ENCODE measurements around the gene ABHD12. TPM values are rescaled to one million over a fixed set of nuclear protein-coding genes. Genes with fewer than 3 reads are reported as not detected.
A peak's percentile ranks its signal among the peaks of the same experiment; 100 is the strongest.

ABHD12 gene
- polyA plus RNA-seq, 3 donors from 2014 or later = 41.8 to 77.8 (median 49.2) TPM

DNA sequence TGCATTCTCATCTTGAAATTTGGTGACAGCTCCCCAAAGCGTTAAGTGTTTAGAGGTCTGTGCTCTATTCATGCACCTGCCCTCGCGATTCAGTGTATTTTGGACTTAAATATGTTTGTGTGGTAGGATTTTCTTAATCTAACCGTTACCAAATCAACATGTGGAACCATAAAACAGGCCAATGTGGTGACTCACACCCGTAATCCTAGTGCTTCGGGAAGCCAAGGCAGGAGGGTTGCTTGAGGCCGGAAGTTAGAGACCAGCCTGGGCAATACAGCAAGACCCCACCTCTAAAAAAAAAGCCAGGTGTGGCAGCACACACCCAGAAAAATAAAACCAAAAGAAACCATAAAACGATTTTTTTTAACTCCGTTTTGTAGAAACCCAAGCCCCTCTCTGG is 111.2 kb downstream of the ABHD12 start:
- Mint-ChIP-seq H3K27me3 (ENCODE audit: low read depth in 3 of 3) (peaks cover 3 to 5% (median 3%) of the 10 kb centered on the region in 3 donors), H3K4me1 (no peaks in the 10 kb centered on the region), H3K27ac (no peak overlapping the region), H3K9me3 (no peaks in the 10 kb centered on the region), H3K4me3 (no peak overlapping the region), H3K36me3 (peaks cover 0 to 9% (median 0%) of the 10 kb centered on the region in 3 donors)
- DNase-seq = no peak

GRCh38 chr20:25278636-25279361 is 111.8 kb downstream of the ABHD12 start:
- Mint-ChIP-seq H3K27me3 (ENCODE audit: low read depth in 3 of 3) (peaks cover 3 to 5% (median 3%) of the 10 kb centered on the region in 3 donors), H3K36me3 (peaks cover 0 to 8% (median 0%) of the 10 kb centered on the region in 3 donors), H3K4me3 (no peak overlapping the region), H3K9me3 (no peaks in the 10 kb centered on the region), H3K4me1 (no peaks in the 10 kb centered on the region), H3K27ac (no peak overlapping the region)
- no peak for DNase-seq

DNA sequence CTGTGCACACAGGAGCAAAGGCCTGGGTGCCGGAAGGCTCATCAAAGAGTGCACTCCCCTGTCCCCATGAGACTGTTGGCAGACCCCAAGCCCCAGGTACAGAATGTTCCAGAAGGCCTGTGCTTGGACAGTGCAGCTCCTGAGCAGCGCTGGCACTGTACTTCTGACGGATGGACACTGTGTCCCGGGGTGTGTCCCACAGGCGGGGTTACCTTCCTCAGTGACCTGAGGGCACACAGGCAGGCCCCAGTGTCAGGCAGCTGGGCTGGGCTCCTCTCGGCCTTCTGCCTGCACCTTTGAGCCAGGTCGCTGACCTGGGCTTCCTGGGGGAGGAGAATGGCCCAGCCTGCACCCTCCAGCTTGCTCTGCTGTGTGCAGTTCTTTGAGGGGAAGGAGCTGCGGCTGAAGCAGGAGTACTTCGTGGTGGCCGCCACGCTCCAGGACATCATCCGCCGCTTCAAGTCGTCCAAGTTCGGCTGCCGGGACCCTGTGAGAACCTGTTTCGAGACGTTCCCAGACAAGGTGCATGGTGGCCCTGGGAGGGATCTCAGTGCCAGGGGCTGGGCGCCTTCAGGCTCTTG is 112.6 kb downstream of the ABHD12 start:
- Mint-ChIP-seq H3K4me1 (no peaks in the 10 kb centered on the region), H3K27me3 (ENCODE audit: low read depth in 3 of 3) (peaks cover 3 to 5% (median 3%) of the 10 kb centered on the region in 3 donors), H3K36me3 (peaks cover 0 to 6% (median 0%) of the 10 kb centered on the region in 3 donors), H3K9me3 (no peaks in the 10 kb centered on the region), H3K27ac (no peak overlapping the region), H3K4me3 (no peak overlapping the region)
- no peak for DNase-seq

GRCh38 chr20:25277051-25277801 is 113.4 kb downstream of the ABHD12 start:
- Mint-ChIP-seq H3K36me3 (peaks cover 0 to 10% (median 5%) of the 10 kb centered on the region in 3 donors), H3K27ac (peak overlapping the region in 1 of 6 donors; percentile 22), H3K4me1 (no peaks in the 10 kb centered on the region), H3K27me3 (ENCODE audit: low read depth in 3 of 3) (peaks cover 0 to 3% (median 3%) of the 10 kb centered on the region in 3 donors), H3K9me3 (no peaks in the 10 kb centered on the region), H3K4me3 (no peak overlapping the region)
- no peak for DNase-seq

DNA sequence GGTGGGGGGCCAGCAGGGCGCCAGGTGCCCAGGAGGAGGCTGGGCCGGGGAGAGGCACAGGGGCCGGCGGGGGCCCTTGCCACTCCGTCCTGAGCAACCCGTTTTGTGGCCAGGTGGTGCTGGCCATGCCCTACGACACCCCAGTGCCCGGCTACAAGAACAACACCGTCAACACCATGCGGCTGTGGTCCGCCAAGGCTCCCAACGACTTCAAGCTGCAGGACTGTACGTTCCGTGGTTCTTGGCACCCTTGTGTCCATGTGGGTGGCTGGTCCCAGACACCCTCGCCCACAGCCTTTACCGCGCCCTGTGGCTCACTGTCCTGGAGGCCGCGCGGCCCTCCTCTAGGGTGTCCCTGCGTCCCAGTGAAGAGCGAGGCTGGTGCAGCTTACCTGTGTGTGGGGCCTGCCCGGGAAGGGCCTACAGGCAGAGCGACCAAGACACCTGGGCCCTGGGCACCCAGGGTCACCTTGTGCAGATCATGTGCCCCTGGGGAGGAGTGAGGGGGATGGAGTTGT is 114.0 kb downstream of the ABHD12 start:
- DNase-seq = no peak
- Mint-ChIP-seq H3K36me3 (peaks cover 0 to 13% (median 5%) of the 10 kb centered on the region in 3 donors), H3K27me3 (ENCODE audit: low read depth in 3 of 3) (peaks cover 0 to 3% (median 2%) of the 10 kb centered on the region in 3 donors), H3K9me3 (no peaks in the 10 kb centered on the region), H3K27ac (no peak overlapping the region), H3K4me1 (no peaks in the 10 kb centered on the region), H3K4me3 (no peak overlapping the region)

- peak overlapping the region in 1 of 6 donors; percentile 50 for H3K27ac Mint-ChIP-seq
- H3K9me3 Mint-ChIP-seq = no peaks in the 10 kb centered on the region
- H3K4me3 Mint-ChIP-seq = no peak overlapping the region
- H3K27me3 Mint-ChIP-seq (ENCODE audit: low read depth in 3 of 3) = peaks cover 0 to 3% (median 2%) of the 10 kb centered on the region in 3 donors
- H3K4me1 Mint-ChIP-seq = no peaks in the 10 kb centered on the region
- no peak for DNase-seq
- H3K36me3 Mint-ChIP-seq = peaks cover 0 to 13% (median 5%) of the 10 kb centered on the region in 3 donors
Measured at GRCh38 chr20:25275813-25276532, 114.7 kb downstream of the ABHD12 start.

DNA sequence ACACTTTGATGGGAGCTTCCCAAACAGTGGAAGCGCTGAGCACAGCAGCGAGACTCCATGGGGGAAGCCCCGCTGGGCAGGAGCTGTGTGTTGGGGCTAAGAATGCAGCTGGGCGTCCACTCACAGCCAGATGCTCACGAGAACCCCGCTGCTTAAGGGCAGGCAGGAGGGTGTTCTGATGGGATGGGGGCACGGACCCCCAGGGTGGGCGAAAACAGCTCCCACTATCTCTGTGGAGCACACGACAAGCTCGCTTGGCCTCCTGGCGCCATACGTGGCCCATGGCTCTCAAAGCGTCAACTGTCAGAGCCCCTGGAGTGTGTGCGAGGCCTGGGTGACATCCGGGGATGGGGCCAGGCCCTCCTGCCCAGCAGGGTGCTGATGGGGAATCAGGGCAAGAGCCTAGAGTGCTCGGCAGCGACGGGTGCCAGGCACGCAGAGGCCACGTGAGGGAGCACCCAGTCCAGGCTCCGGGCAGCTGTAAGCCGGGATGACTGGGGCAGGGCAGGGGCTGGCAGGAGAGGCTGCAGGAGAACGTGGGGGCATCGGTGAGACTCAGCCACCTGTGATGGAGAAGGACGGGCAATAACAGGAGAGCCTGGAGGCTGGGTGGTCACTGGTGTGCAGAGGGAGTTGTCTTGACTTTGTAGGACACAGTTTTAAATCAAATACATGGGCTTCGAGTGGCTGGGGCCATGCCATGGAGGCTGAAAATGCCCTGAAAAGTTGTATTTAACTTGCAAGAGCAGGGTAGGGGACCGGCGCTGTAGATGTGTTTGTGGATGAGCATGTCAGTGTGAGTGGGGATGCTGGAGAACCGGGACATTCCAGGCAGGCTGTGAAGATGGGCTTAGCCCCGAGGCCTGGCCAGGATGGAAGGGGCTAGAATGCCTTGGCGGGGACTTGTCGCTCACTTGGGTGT is 115.5 kb downstream of the ABHD12 start:
- H3K27ac Mint-ChIP-seq = peak overlapping the region in 1 of 6 donors; percentile 18
- H3K36me3 Mint-ChIP-seq = peaks cover 0 to 13% (median 5%) of the 10 kb centered on the region in 3 donors
- no peak for DNase-seq
- no peaks in the 10 kb centered on the region for H3K9me3 Mint-ChIP-seq
- no peaks in the 10 kb centered on the region for H3K4me1 Mint-ChIP-seq
- H3K4me3 Mint-ChIP-seq = no peak overlapping the region
- peaks cover 0 to 3% (median 2%) of the 10 kb centered on the region in 3 donors for H3K27me3 Mint-ChIP-seq (ENCODE audit: low read depth in 3 of 3)

- H3K27me3 Mint-ChIP-seq (ENCODE audit: low read depth in 3 of 3) = peaks cover 1 to 3% (median 2%) of the 10 kb centered on the region in 3 donors
- DNase-seq = no peak
- H3K4me1 Mint-ChIP-seq = no peaks in the 10 kb centered on the region
- peaks cover 0 to 14% (median 8%) of the 10 kb centered on the region in 3 donors for H3K36me3 Mint-ChIP-seq
- H3K27ac Mint-ChIP-seq = no peak overlapping the region
- no peak overlapping the region for H3K4me3 Mint-ChIP-seq
- H3K9me3 Mint-ChIP-seq = no peaks in the 10 kb centered on the region
Measured at GRCh38 chr20:25274481-25274880, 116.2 kb downstream of the ABHD12 start.

GRCh38 chr20:25273541-25274358 is 116.9 kb downstream of the ABHD12 start:
- H3K27ac Mint-ChIP-seq = no peak overlapping the region
- H3K9me3 Mint-ChIP-seq = no peaks in the 10 kb centered on the region
- DNase-seq = no peak
- H3K4me3 Mint-ChIP-seq = no peak overlapping the region
- H3K27me3 Mint-ChIP-seq (ENCODE audit: low read depth in 3 of 3) = peaks cover 1 to 3% (median 2%) of the 10 kb centered on the region in 3 donors
- peaks cover 5 to 19% (median 8%) of the 10 kb centered on the region in 3 donors for H3K36me3 Mint-ChIP-seq
- no peaks in the 10 kb centered on the region for H3K4me1 Mint-ChIP-seq

DNA sequence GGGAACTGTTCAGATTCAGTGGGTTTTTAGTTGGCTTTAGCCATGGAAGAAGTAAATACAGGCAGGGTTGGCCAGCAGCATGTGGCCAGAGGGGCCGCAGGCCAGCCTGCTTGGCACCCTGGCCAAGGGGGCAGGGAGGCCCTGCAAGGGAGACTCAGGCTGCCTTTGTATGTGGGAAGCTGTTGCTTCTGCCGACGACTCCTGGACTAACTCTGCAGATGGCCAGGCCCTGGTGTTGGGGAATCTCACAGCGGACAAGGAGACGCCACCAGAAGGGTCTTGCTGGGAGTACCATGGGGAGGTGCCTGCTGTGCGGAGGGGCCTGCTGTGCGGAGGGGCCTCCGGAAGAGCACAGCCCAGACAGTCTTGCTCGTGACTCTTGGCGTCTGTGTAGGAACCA is 117.6 kb downstream of the ABHD12 start:
- Mint-ChIP-seq H3K4me1 (no peaks in the 10 kb centered on the region), H3K4me3 (no peak overlapping the region), H3K27ac (no peak overlapping the region), H3K9me3 (no peaks in the 10 kb centered on the region), H3K27me3 (ENCODE audit: low read depth in 3 of 3) (peaks cover 1 to 3% (median 2%) of the 10 kb centered on the region in 3 donors), H3K36me3 (peaks cover 6 to 19% (median 8%) of the 10 kb centered on the region in 3 donors)
- no peak for DNase-seq

DNA sequence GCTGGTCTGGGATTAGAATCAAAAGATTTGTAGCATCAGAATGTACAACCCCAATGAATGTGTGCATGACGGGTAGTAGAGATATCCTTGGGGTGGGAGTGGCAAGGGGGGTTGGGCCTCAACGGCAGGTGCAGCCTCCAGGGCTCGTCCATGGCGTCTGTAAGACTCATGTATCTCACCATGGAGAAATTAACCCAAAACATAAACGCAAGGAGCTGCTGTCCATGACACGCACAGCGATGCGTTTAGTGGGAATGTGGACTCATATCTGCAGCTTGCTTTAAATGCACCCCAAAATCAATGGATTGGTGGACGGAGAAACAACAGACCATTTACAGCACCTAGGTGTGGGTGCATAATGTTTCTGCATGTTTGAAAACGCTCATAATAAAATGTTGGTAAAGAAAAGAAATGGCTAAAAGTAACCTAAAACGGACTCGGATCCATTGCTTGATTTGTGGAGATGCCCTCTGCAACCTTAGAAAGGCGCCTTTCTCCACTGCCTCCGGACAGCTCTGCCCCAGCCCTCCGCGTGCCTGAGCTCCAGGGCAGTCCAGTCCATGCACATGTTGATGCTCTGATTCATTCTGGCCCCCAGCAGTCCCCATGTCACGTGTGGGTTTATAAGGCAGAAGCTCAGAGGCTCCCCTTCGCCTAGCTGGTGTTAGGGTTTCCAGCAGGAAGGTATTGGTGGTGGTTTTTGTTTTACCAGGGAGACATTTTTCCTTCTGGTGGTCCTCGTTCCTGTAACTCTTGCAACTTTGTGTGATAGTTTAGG is 118.2 kb downstream of the ABHD12 start:
- no peak for DNase-seq
- Mint-ChIP-seq H3K4me1 (peaks cover 0 to 2% of the 10 kb centered on the region in 2 donors), H3K27me3 (ENCODE audit: low read depth in 3 of 3) (peaks cover 1 to 3% (median 2%) of the 10 kb centered on the region in 3 donors), H3K4me3 (no peak overlapping the region), H3K9me3 (no peaks in the 10 kb centered on the region), H3K36me3 (peaks cover 6 to 16% (median 8%) of the 10 kb centered on the region in 3 donors), H3K27ac (no peak overlapping the region)
